ENCODE measurements around the gene ASTN2.

ASTN2 gene

GRCh38 chr9:116632990-116633838 is 781.6 kb downstream of the ASTN2 start:
- TF ChIP-seq CTCF (IDR thresholded peaks at IDR 0.05; ENCODE audit: low read depth, low read length, missing control alignments), result no peak
- no peak overlapping the region for H3K4me3 ChIP-seq (ENCODE audit: low read depth, low read length)
- DNase-seq (ENCODE audit: low read depth), result no peak

GRCh38 chr9:116629634-116630033 is 785.2 kb downstream of the ASTN2 start:
- no peak for DNase-seq (ENCODE audit: low read depth)
- no peak for TF ChIP-seq CTCF (IDR thresholded peaks at IDR 0.05; ENCODE audit: low read depth, low read length, missing control alignments)

GRCh38 chr9:116628716-116629115 is 786.1 kb downstream of the ASTN2 start:
- no peak for TF ChIP-seq CTCF (IDR thresholded peaks at IDR 0.05; ENCODE audit: low read depth, low read length, missing control alignments)
- H3K4me3 ChIP-seq (ENCODE audit: low read depth, low read length), result no peak overlapping the region
- no peak for DNase-seq (ENCODE audit: low read depth)

More at GRCh38 chr9:116629634-116630033, 785.2 kb downstream of the ASTN2 start:
- no peak overlapping the region for H3K4me3 ChIP-seq (ENCODE audit: low read depth, low read length)

- H3K4me3 ChIP-seq (ENCODE audit: low read depth, low read length), result no peak overlapping the region
- TF ChIP-seq CTCF (IDR thresholded peaks at IDR 0.05; ENCODE audit: low read depth, low read length, missing control alignments), result no peak
- DNase-seq (ENCODE audit: low read depth), result no peak
These were observed 787.4 kb downstream of the ASTN2 start for GRCh38 chr9:116627433-116627832.

GRCh38 chr9:116626762-116627161 is 788.1 kb downstream of the ASTN2 start:
- H3K4me3 ChIP-seq (ENCODE audit: low read depth, low read length), result no peak overlapping the region
- TF ChIP-seq CTCF (IDR thresholded peaks at IDR 0.05; ENCODE audit: low read depth, low read length, missing control alignments), result no peak
- no peak for DNase-seq (ENCODE audit: low read depth)

- no peak for DNase-seq (ENCODE audit: low read depth)
- H3K4me3 ChIP-seq (ENCODE audit: low read depth, low read length), result no peak overlapping the region
- no peak for TF ChIP-seq CTCF (IDR thresholded peaks at IDR 0.05; ENCODE audit: low read depth, low read length, missing control alignments)
These were observed 791.1 kb downstream of the ASTN2 start for GRCh38 chr9:116623715-116624114.

GRCh38 chr9:116617389-116617788 is 797.5 kb downstream of the ASTN2 start:
- DNase-seq (ENCODE audit: low read depth), result no peak
- no peak for TF ChIP-seq CTCF (IDR thresholded peaks at IDR 0.05; ENCODE audit: low read depth, low read length, missing control alignments)
- H3K4me3 ChIP-seq (ENCODE audit: low read depth, low read length), result no peak overlapping the region

Data from GM12864 (cell line).